Measurements from ENCODE around the gene ABCC3.
A peak's percentile ranks its signal among the peaks of the same experiment; 100 is the strongest.

Gene ABCC3

GRCh38 chr17:50634224-50634914, at the start of gene ABCC3:
TSS of gene ABCC3 (plus strand) at chr17:50634881. CDS start at chr17:50634937, 56 bp downstream.
- DNase-seq = peak in 1 of 2 experiments; percentile 69

- DNase-seq = no peak
Observed at GRCh38 chr17:50585346-50585745, 49.3 kb upstream of the ABCC3 start.

- no peak for DNase-seq
Observed at GRCh38 chr17:50585891-50586290, 48.8 kb upstream of the ABCC3 start.

- no peak for DNase-seq
Observed at GRCh38 chr17:50586421-50587247, 48.0 kb upstream of the ABCC3 start.

- DNase-seq = no peak
Observed at GRCh38 chr17:50587571-50587970, 47.1 kb upstream of the ABCC3 start.

- DNase-seq = no peak
Observed at GRCh38 chr17:50588391-50589049, 46.2 kb upstream of the ABCC3 start.

- DNase-seq = no peak
Observed at GRCh38 chr17:50589095-50589705, 45.5 kb upstream of the ABCC3 start.

GRCh38 chr17:50590946-50591737, 43.5 kb upstream of the ABCC3 start:
- no peak for DNase-seq

- peak; percentile 67 to 84 for DNase-seq
Observed at GRCh38 chr17:50593321-50593720, 41.4 kb upstream of the ABCC3 start.

- no peak for DNase-seq
Observed at GRCh38 chr17:50594128-50594823, 40.4 kb upstream of the ABCC3 start.

GRCh38 chr17:50594892-50595291, 39.8 kb upstream of the ABCC3 start:
- DNase-seq = no peak

- peak in 1 of 2 experiments; percentile 83 for DNase-seq
Observed at GRCh38 chr17:50596191-50597037, 38.3 kb upstream of the ABCC3 start.

GRCh38 chr17:50598487-50598886, 36.2 kb upstream of the ABCC3 start:
- peak; percentile 83 to 88 for DNase-seq

GRCh38 chr17:50599606-50600005, 35.1 kb upstream of the ABCC3 start:
- DNase-seq = no peak

GRCh38 chr17:50601823-50602375, 32.8 kb upstream of the ABCC3 start:
- no peak for DNase-seq

GRCh38 chr17:50602836-50603235, 31.8 kb upstream of the ABCC3 start:
- no peak for DNase-seq

- peak; percentile 43 to 75 for DNase-seq
Observed at GRCh38 chr17:50603340-50603739, 31.3 kb upstream of the ABCC3 start.

GRCh38 chr17:50604513-50604912, 30.2 kb upstream of the ABCC3 start:
- no peak for DNase-seq

GRCh38 chr17:50605429-50605828, 29.3 kb upstream of the ABCC3 start:
- DNase-seq = no peak

- DNase-seq = no peak
Observed at GRCh38 chr17:50607522-50608175, 27.0 kb upstream of the ABCC3 start.

All from NCI-H526 (cell line).